NCI-H1436 (cell line): ENCODE results near the gene PEX7.
"Not testable (repeated sequence)": the region's sequence is repeated elsewhere in the genome, so short reads cannot be mapped to it uniquely, and the experiment has no call there.

Experiments
- DNase-seq: peaks from one replicate; lab custom pipeline; 2025; lab: John Stamatoyannopoulos, UW

PEX7 gene, protein sequence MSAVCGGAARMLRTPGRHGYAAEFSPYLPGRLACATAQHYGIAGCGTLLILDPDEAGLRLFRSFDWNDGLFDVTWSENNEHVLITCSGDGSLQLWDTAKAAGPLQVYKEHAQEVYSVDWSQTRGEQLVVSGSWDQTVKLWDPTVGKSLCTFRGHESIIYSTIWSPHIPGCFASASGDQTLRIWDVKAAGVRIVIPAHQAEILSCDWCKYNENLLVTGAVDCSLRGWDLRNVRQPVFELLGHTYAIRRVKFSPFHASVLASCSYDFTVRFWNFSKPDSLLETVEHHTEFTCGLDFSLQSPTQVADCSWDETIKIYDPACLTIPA

DNA sequence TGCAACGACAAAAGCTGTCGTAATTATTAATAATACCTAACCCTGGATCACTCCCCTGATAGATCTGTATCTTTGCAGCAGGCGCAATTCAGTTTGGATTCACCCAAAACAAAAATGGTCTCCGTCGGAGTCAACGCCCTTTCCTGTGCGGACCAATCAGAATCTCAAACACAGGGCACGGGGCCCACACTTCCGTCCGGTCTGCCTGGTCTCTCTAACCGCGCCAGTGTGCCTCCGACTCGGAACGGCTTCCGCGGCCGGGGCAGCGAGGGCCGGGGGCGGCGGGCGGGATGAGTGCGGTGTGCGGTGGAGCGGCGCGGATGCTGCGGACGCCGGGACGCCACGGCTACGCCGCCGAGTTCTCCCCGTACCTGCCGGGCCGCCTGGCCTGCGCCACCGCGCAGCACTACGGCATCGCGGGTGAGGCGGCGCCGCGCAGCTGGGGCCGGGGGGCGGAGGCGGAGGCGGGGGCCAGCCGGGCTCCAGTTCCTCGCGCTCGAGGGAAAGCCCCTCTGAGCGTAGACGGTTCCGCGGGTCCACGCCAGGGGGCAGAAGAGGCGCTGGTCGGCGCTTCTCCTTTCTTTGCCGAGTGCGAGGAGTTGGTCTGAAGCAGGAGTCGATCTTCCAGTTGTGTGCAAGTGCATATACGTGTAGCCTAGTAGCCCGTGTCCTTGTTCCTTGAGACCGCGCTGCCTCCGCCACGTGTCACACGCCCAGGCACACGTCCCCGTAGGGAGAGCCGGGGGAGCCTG lies at the start of gene PEX7:
PEX7 (plus strand) TSS at position 217 of the 752 bp plus-strand sequence; CDS start at position 291, 74 bp downstream.
- DNase-seq = peak; percentile 82

DNA sequence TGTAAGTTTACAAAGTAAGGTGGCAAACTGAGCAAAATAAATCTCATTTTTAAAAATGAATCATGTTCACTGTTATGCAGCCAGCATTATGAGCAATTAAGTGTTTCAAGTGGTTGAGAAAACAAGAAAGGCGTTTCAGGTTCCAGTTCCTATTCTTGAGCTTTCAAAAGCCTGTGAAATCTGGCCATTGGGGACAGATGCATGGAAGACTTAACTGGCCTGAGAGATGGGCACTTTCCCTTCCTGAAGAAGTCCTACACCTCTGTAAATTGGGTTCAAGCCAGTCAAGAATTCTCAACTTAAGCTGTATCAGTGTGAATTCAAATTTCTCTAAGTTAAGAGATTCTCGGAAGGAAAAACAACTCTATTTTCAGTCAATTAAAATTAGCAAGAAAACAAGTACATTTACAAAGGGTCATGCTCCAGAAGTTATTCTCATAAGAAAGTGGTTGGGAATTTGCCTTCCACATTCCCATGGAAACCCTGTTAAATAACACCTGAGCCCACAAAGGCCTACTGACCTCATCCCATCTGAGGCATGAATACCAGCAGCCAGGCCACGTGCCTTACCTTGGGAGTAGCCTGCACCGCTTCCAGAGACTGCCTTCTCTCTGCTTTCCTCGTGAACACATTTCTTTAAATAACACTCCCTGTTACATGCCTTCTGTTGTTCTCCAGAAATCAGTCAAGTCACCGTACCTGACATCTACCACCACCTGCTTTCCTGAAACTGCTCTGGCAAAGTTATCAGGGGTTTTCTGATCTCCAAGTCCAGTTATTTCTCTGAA lies 49.5 kb upstream of the PEX7 start:
- DNase-seq = no peak

DNA sequence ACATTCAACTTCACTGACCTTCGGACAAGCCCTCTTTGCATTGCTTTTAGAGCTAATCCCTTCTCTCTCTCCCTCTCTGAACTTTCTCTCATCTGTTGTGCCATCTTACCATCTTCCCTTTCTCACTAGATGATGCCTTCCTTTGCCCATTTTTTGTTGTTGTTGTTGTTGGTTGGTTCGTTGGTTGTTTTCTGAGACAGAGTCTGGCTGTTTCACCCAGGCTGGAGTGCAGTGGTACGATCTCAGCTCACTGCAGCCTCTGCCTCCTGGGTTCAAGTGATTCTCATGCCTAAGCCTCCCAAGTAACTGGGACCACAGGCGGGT lies 49.0 kb upstream of the PEX7 start:
- no peak for DNase-seq

DNA sequence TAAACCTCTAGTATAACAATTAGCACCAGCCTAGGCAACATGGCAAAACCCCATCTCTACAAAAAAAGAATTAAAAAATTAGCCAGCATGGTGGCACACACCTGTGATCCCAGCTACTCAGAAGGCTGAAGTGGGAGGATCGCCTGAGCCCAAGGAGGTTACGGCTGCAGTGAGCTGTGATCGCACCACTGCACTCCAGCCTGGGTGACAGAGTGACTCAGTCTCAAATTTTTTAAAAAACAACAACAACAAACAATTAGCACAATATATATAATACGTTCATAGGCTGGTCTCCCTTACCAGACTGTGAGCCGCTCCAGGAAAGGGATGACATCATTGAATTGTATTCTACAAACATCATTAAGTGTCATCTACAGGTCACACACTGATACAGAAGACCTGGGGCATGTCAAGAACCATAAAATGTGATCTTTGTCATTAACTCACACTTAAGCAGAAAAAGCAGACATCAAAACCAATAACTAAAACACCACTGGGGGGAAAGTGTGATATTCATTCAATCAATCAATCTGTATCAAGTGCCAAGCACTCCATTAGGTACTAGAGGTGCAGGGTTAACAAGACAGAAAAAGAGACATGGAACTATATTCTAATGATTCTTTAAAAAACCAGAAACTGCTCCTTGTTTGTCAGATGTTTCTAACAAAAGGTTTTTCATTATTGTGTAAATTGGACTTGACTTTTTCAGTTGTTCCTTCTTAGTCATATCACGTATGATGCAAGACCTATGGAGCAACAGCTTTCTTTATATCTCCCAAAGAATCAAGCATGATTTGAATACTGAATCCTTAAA lies 48.0 kb upstream of the PEX7 start:
- no peak for DNase-seq

DNA sequence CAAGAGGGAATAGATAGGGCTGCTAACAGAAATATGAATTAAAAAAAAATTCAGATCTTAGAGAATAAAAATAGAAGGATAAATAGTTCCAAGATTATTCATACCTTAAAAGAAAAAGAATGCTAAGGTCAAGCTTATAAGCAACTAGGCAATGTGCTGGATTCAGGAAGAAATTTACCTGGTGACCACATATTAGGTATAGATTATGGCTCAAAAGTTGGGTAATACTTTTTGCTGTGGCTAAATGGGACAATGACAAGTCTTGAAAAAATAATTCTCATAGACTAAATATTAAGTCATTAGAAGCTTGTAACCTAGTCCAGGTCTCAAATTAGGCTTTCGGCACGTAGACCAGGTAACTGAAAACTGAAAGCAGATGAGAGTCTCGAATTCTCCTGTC lies 47.3 kb upstream of the PEX7 start:
- DNase-seq = no peak

DNA sequence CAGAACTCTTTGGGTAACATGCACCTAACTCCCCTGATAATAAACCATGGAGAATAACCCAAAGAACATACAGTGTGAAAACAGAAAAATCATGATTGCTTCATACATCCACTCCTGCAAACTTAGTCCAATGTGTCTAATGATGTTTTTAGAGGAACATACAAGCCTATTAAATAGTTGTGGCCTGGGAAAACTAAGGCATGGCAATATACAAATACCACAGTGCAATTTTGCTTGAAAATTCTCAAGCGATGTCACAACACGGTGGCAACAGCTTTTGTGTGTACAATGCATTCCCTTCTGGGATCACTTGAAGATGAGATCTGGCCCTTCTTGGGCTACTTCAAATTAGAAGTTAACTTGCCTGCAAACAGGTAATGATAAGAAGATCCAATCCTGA lies 46.8 kb upstream of the PEX7 start:
- no peak for DNase-seq

DNA sequence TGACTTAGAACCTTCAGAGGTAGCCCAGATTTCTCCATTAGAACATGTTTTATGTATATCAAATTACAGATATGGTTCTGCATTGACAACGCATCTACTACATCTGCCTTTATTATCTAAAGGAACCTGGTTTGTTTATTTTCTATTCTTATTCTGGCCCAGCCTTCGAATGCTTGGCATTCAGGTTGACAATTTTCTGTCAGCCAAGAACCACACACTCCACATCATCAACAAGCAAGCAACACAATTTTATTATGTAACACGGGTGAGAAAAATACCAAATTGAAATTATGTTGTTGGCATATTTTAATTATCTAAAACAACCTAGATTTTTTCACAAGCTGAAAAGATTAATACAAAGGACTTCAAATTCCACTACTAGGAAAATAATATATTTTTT lies 44.7 kb upstream of the PEX7 start:
- no peak for DNase-seq

DNA sequence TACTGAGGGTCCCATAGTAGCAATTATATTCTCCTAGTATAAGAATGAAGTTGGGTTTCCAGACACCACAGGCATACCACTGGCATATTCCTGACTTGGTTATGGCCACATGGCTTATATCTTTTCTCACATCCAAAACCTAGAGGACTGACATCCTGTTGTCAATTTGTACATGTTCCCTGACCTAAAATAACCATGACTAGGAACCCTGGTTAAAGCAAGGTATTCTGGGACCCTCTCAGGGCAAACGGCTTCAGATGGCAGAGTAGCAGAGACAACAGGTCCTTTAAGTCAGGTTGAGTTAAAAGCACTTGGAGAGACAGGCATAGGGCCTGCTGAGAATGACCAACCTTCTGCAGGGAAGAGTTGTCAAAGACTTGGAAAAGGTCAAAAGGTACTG lies 42.7 kb upstream of the PEX7 start:
- no peak for DNase-seq

DNA sequence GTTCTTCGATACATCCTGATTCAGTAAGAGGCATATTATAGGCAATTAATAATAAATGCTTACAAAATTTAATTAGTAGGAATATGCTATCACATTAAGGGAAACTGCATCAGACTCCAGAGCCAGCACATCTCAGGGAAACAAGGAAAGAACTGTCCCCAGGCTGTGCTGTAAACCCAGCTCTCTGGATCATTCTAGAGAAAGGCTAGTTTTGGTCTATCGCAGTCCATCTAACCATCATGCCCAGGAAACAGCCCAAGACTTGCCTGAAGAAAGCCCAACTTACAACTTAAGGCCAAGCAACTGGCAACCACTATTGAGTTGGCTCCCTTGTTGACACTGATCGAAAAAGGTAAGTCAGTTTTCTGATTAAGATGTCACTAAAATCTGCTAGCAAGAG lies 41.4 kb upstream of the PEX7 start:
- no peak for DNase-seq

DNA sequence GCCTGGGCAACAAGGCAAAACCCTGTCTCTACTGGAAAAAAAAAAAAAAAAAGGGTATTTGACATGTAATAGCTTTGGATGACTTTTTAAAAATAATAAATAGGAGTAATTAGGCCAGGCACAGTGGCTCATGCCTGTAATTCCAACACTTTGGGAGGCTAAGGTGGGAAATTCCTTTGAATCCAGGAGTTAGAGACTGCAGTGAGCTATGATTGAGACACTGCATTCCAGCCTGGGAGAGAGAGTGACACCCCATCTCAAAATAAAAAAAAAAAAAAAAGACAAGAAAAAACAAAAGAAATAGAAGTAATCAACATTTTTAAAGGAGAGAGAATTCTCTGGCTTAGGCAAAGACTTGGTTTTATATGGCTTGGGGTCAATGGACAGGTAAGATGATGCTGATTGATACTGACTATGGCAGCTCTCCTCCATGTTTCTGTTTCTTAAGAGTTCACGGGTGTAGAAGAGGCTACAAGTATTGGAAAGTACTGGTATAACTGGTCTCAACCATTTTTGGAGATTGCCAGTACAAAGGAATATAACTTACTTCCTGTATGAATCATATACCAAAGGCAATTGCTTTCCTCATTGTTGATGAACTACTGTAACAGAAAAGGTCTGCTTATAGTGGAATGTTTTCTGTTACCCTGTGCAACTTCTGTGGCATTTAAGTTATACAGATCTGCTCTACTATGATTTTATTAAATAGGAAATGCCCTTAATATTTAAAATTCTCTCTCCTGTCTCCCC lies 40.2 kb upstream of the PEX7 start:
- DNase-seq = no peak

DNA sequence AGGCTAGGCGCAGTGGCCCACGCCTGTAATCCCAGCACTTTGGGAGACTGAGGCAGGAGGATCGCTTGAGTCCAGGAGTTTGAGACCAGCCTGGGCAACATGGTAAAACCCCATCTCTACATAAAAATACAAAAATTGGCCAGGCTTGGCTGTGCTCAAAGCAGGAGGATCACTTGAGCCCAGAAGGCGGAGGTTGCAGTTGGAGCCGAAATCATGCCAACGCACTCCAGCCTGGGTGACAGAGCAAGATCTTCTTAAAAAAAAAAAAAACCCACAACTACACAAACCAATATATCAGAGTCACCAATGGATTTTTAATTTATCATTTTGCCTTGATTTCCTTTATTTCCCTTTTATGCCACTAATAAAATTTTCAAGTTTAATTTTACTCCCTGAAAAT lies 39.4 kb upstream of the PEX7 start:
- no peak for DNase-seq

DNA sequence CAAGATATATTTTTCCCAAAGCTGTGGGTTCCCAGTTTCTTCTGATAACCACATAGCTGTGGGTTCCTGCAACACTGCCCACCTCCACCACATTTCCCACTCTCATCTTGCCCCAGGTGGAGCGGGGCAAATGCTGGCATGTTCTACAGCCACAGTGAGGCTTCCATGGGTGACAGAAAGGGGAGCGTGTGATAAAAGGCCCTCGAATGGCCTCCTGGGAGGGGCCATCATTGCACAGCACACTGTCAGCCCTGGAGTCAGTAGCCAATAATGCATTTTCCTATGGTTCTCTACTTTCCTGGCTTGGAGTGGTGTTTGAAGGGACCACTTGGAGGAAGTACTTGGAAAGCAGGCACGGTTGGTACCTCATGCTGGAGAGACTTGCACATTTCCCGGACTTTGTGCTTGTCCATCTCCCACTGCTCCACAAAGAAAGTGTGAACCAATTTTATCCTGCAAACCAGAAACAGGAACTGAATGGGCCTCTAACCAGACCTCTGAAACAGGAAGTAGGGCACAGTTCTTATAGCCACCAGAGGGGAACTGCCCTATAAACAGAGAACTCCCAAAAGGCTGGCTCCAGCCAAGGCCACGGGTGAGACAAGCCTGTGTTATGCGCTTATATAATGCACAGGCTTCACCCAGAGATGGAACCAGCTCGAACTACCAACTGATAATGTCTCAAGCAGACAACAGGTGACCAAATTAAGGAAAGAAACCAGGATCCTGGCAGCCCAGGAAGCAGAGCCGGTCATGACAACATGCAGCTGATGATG lies 38.7 kb upstream of the PEX7 start:
- no peak for DNase-seq

DNA sequence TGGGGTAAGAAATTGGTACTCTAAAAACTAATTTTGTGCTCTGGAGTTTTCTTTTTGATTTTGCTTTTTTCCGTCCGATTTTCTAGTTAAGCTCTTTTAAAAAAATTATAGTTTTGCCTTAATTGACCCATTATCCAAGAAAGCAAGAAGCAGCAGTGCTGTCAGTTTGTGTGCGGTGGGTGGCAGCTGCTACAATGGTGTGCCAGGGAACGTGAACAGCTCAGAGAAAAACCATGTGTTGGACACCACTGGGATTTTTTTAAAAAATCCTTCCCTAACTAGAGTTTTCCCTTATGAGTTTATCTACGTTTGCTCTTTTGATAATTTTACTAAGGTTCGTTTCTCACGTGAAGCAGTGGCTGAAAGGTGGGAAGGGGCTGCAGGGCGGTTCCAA lies 38.1 kb upstream of the PEX7 start:
- no peak for DNase-seq

DNA sequence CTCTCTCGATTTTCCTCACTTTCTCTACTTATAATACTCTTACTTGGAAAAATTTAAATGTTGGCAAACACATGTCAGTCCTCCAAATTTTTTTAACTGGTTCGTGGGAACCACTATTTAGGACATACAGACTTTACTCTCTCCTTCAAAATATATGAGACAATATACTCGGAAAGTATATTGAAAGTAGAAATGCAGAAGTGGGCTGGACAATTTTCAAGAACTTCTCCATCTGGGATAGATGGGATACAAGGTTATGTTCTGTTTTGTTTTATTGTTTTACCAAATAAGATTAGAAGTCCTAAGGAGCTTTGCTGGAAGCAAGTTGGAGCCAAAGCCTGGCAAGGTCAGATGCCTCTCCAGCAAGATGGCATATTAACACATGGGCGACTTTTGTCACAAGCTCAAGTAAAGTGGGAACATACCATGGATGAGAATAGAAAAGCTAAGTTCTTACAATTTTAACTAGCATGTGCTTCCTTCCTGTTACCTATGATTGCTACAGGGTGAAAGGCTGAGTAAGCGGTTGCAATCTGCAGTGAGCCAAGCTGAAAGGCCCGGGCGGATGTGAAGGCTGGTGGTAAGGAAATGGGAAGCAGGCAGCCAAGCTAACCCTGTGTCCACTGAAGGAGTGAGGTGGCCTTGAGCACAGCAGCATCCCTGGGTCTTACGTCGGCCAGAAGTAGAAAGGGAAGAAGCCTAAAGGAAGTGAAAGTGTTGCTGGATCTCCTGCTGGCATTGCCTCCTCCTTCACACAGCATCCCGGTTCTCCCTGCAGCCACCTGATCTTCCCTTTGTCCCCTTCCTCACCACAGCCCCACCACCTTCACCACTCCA lies 37.3 kb upstream of the PEX7 start:
- no peak for DNase-seq

DNA sequence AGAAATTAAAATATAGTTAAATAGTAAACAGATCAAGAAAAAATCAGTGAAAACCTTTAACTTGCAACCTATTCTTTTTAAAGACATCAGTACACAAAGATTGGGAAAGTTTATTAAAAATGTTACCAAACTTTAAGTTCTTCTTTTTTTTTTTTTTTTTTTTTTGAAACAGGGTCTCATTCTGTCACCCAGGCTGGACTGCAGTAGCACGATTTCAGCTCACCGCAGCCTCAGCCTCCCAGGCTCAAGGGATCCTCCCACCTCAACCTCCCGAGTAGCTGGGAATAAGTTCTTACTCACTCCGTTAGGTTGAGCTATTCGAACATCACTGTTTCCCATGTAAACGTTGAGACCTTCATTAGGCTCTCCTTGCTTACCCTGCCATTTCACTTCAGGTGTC lies 35.7 kb upstream of the PEX7 start:
- no peak for DNase-seq

DNA sequence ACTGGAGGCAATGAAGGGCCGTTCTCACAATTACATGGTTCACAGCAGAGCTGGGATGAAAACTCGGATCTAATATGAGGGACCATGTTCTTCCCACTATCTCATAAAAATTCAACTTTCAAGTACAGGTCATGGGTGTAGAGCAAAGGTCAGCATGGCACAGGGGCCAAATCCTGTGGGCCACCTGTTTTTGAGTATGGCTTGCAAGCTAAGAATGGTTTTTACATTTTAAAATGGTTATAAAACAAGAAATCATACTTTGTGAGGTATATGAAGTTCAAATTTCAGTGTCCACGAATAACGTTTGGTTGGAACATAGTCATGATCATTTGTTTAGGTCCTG lies 34.7 kb upstream of the PEX7 start:
- DNase-seq = no peak

DNA sequence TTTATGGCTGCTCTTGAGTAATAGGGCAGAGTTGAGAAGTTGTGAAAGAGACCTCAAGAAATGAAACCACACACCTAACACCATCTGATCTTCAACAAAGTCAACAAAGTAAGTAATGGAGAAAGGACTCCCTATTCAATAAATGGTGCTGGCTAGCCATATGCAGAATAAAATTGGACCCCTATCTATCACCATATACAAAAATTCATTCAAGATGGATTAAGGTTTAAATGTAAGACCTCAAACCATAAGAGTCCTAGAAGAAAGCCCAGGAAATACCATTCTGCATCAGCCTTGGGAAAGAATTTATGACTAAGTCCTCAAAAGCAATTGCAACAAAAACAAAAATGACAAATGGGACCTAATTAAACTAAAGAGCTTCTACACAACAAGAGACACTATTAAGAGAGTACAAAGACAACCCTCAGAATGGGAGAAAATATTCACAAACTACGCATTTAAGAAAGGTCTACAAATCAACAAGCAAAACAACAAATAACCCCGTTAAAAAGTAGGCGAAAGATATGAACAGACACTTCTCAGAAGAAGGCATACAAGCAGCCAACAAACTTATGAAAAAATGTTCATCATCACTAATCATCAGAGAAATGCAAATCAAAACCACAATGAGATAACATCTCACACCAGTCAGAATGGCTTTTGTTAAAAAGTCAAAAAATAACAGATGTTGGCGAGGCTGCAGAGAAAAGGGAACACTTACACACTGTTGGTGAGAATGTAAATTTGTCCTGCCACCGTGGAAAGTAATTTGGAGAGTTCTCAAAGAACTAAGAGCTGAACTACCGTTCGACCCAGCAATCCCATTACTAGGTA lies 34.1 kb upstream of the PEX7 start:
- DNase-seq = no peak

DNA sequence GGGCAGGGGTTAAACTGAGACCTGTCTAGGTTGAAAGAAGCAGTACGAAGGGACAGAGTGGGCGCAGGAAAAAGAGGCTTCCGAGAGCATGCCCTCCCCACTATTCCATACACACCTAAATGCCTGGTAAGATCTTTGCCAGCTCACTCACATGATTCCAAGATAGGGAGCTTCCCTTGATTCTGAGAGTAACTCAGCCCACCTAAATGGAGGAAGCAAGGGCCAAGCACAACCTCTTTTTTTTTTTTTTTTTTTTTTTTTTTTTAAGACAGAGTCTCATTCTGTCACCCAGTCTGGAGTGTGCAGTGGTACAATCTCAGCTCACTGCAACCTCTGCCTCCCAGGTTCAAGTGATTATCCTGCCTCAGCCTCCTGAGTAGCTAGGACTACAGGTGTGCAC lies 33.0 kb upstream of the PEX7 start:
- DNase-seq = not testable (repeated sequence)
